K562 (cell line): ENCODE results near the gene PRKACA. TPM values are rescaled to one million over a fixed set of nuclear protein-coding genes. Genes with fewer than 3 reads are reported as not detected.

ENCODE experiments used
- ATAC-seq: fragments of 200-7000 bp; cut with Tn5 transposase; 3 replicates; pipeline ENCODE4 v1.9.1; 2020; ENCODE audit warnings: moderate library complexity
- BruUV-seq: library from RNA; stranded (reverse); fragments of 400-500 nt; replicated peaks from 2 replicates; lab custom pipeline; 2021; lab: Mats Ljungman, UMichigan
- CTCF ChIA-PET: fragments of 300-600 bp; formaldehyde crosslinking; extraction: SDS; loops from one replicate; lab custom pipeline; 2021; ENCODE audit warnings: low intra/inter-chr PET ratio; lab: Yijun Ruan, JAX
- POLR2A ChIA-PET: fragments of 300-600, 350-650 bp; sonication (Branson Sonifier 250); formaldehyde crosslinking; extraction: SDS; loops from one replicate; lab custom pipeline; 2021; ENCODE audit warnings: antibody characterized with exemption, inconsistent platforms; lab: Yijun Ruan, JAX
- DNase-seq, 4 experiments: peaks; one replicate each; pipeline versions ENCODE4 v3.0.0 to v3.0.0-alpha.2; 2011 to 2018; ENCODE audit warnings: low spot score in 3 of 4, mixed read lengths in 3 of 4; ENCODE audit errors: extremely low read depth in 1 of 4
- FAIRE-seq: peaks from 2 replicates; lab custom pipeline; 2011; peaks lifted over from hg19 to GRCh38; lab: Jason Lieb, UNC
- H2AFZ ChIP-seq: 2 replicates; pipeline ENCODE4 v1.6.0; 2011; ENCODE audit warnings: low read depth, low read length, control low read depth, inconsistent platforms
- H3K27ac ChIP-seq: fragments of 200-600 bp; 3 replicates; pipeline ENCODE4 v1.8.0; 2011; ENCODE audit warnings: low read depth, mild to moderate bottlenecking, control low read depth, inconsistent platforms, low read length, moderate library complexity, mixed read lengths; ENCODE audit errors: extremely low read depth
- H3K27me3 ChIP-seq, 2 experiments: fragments of 300-600 bp in 1 of 2; 2 replicates in 1 of 2; 3 replicates in 1 of 2; pipeline versions ENCODE4 v1.6.0 to v1.8.0; 2011; ENCODE audit warnings: inconsistent platforms in 2 of 2, low read length in 2 of 2, mild to moderate bottlenecking in 1 of 2, mixed read lengths in 1 of 2, moderate library complexity in 1 of 2; ENCODE audit not compliant: control insufficient read depth in 2 of 2, insufficient read depth in 2 of 2
- H3K36me3 ChIP-seq: fragments of 300-600 bp; 3 replicates; pipeline ENCODE4 v1.8.0; 2011; ENCODE audit warnings: mild to moderate bottlenecking, low read length, inconsistent platforms; ENCODE audit not compliant: control insufficient read depth, insufficient read depth
- H3K4me1 ChIP-seq, 2 experiments: fragments of 200-600 bp in 1 of 2; replicated peaks in 1 of 2; 2 replicates in 1 of 2; 3 replicates in 1 of 2; pipeline versions ENCODE4 v1.5.1 to v1.8.0; 2011; ENCODE audit warnings: inconsistent platforms in 2 of 2, low read length in 2 of 2, mild to moderate bottlenecking in 1 of 2, mixed read lengths in 1 of 2, moderate library complexity in 1 of 2; ENCODE audit not compliant: control insufficient read depth in 2 of 2, insufficient read depth in 2 of 2
- H3K4me2 ChIP-seq: 2 replicates; pipeline ENCODE4 v1.6.1; 2011; ENCODE audit warnings: low read length, control low read depth, inconsistent platforms, mixed read lengths; ENCODE audit not compliant: insufficient read depth
- H3K4me3 ChIP-seq: fragments of 200-600 bp; sonication (generic), shearing (Covaris generic); 2 replicates; pipeline ENCODE4 v1.5.1; 2016; ENCODE audit warnings: control low read depth, inconsistent platforms
- H3K79me2 ChIP-seq: fragments of 200-600 bp; 3 replicates; pipeline ENCODE4 v1.8.0; 2011; ENCODE audit warnings: low read length, inconsistent platforms; ENCODE audit not compliant: control insufficient read depth, insufficient read depth
- H3K9ac ChIP-seq, 2 experiments: 2 replicates each; pipeline versions ENCODE4 v1.6.0 to v1.6.1; 2011; ENCODE audit warnings: low read depth in 2 of 2, low read length in 2 of 2, control low read depth in 1 of 2, inconsistent platforms in 1 of 2, mild to moderate bottlenecking in 1 of 2, mixed read lengths in 1 of 2; ENCODE audit not compliant: insufficient read depth in 1 of 2
- H3K9me1 ChIP-seq: one replicate; pipeline ENCODE4 v1.6.0; 2011; ENCODE audit warnings: inconsistent platforms, mild to moderate bottlenecking, low read length, moderate library complexity; ENCODE audit not compliant: control insufficient read depth, insufficient read depth
- H3K9me3 ChIP-seq: replicated peaks from 2 replicates; pipeline ENCODE4 v1.5.1; 2011; ENCODE audit warnings: low read depth, low read length, inconsistent platforms; ENCODE audit not compliant: control insufficient read depth, insufficient read depth
- H4K20me1 ChIP-seq: replicated peaks from 2 replicates; pipeline ENCODE4 v1.6.1; 2011; ENCODE audit warnings: low read length, inconsistent platforms, mixed read lengths; ENCODE audit not compliant: control insufficient read depth, insufficient read depth
- EP300 ChIP-seq: IDR thresholded peaks from 2 replicates; pipeline ENCODE4 v1.6.1; 2012; ENCODE audit warnings: low read length, improper control_type of control experiment
- HEY1 ChIP-seq: fragments of 250-450 bp; sonication (Bioruptor Pico); IDR thresholded peaks from 2 replicates; pipeline ENCODE4 v1.5.0; 2020; ENCODE audit warnings: mild to moderate bottlenecking, moderate library complexity, borderline replicate concordance
- HMGN3 ChIP-seq: IDR thresholded peaks from 2 replicates; pipeline ENCODE4 v1.6.1; 2011; ENCODE audit warnings: borderline replicate concordance, low read depth, mild to moderate bottlenecking, mixed read lengths, low read length; ENCODE audit not compliant: insufficient read length; ENCODE audit errors: extremely low read depth
- MYNN ChIP-seq, 2 experiments: sonication (generic); formaldehyde crosslinking in 1 of 2; IDR thresholded peaks; 2 replicates each; pipeline versions ENCODE4 v1.5.0 to v1.6.1; 2016 to 2020; ENCODE audit warnings: antibody characterized with exemption in 1 of 2, missing genetic modification reagents in 1 of 2
- NR2C2 ChIP-seq, 2 experiments: fragments of 200-800 bp in 1 of 2; sonication (Bioruptor generic) in 1 of 2; sonication (generic) in 1 of 2; formaldehyde crosslinking in 1 of 2; IDR thresholded peaks; 2 replicates each; pipeline versions ENCODE4 v1.6.1 to v1.8.0; 2016 to 2022; ENCODE audit warnings: mild to moderate bottlenecking in 1 of 2, missing compliant biosample characterization in 1 of 2, missing genetic modification characterization in 1 of 2, missing genetic modification reagents in 1 of 2
- ZBTB7A ChIP-seq: IDR thresholded peaks from 2 replicates; pipeline ENCODE4 v1.6.1; 2011; ENCODE audit warnings: low read depth, mild to moderate bottlenecking, low read length, moderate library complexity, borderline replicate concordance; ENCODE audit not compliant: control insufficient read depth
- ZNF197 ChIP-seq: fragments of 200-800 bp; sonication (Bioruptor generic); IDR thresholded peaks from 2 replicates; pipeline ENCODE4 v1.6.1; 2016; ENCODE audit warnings: low read depth, missing genetic modification characterization, missing compliant biosample characterization
- ZNF592 ChIP-seq: fragments of 450-650 bp; IDR thresholded peaks from 2 replicates; pipeline ENCODE4 v1.6.1; 2017; ENCODE audit warnings: antibody characterized with exemption, mild to moderate bottlenecking
- ZNF764 ChIP-seq: fragments of 250-450 bp; sonication (Bioruptor Pico); IDR thresholded peaks from 2 replicates; pipeline ENCODE4 v1.4.0; 2020; ENCODE audit warnings: low read depth, mild to moderate bottlenecking, moderate library complexity
- WGBS: fragments of 100-300 bp; shearing (Covaris generic); methylation state at CpG from one replicate; pipeline ENCODE4 v1.1.6; 2016; ENCODE audit warnings: low coverage, mixed read lengths; ENCODE audit not compliant: insufficient coverage; ENCODE audit errors: missing lambda C conversion rate; 5-methylcytosine and 5-hydroxymethylcytosine counted together
- in situ Hi-C: fragments of 300-500 bp; cut with MboI; formaldehyde crosslinking; loops from 4 replicates; pipeline ENCODE4 v1.15.0; 2018; ENCODE audit warnings: inconsistent platforms, mixed read lengths
- intact Hi-C: fragments of 100-400 bp; cut with micrococcal nuclease; formaldehyde crosslinking; loops from 2 replicates; pipeline ENCODE4 v1.14.2; 2022
- polyA plus RNA-seq, 8 experiments: library from polyadenylated mRNA; depleted of rRNA in 4 of 8; stranded (reverse) in 5 of 8; unstranded in 3 of 8; fragments of >200 nt; fragmentation: Nextera tagmentation in 2 of 8; fragmentation: Illumina TruSeq in 1 of 8; extraction: Ambion mirVana in 2 of 8; extraction: Trizol in 1 of 8; gene quantifications; 2 replicates each; pipeline versions ENCODE4 v1.2.1 to v1.2.3, GENCODE V29; 2011 to 2014; ENCODE audit warnings: inconsistent platforms in 1 of 8, missing spikeins in 1 of 8
- total RNA-seq, 7 experiments: library from RNA; depleted of rRNA in 6 of 7; stranded (reverse); fragments of >200 nt in 6 of 7; fragmentation: Illumina TruSeq in 2 of 7; extraction: Trizol in 2 of 7; gene quantifications; 2 replicates each; pipeline versions ENCODE4 v1.2.1 to v1.2.3, GENCODE V29; 2011 to 2021; ENCODE audit warnings: low replicate concordance in 1 of 7
- TF ChIP-seq, protein P1 (sequence below): fragments of 200-800 bp; sonication (Bioruptor generic); IDR thresholded peaks from 2 replicates; pipeline ENCODE4 v1.6.1; 2017; ENCODE audit warnings: missing genetic modification characterization, missing compliant biosample characterization

Gene PRKACA
- total and polyA plus RNA-seq, 9 of the 15 experiments (the other 6 are each of a cell fraction or from before 2014, with no cell fraction given): 1.2 to 63.1 (median 13.0) TPM

DNA sequence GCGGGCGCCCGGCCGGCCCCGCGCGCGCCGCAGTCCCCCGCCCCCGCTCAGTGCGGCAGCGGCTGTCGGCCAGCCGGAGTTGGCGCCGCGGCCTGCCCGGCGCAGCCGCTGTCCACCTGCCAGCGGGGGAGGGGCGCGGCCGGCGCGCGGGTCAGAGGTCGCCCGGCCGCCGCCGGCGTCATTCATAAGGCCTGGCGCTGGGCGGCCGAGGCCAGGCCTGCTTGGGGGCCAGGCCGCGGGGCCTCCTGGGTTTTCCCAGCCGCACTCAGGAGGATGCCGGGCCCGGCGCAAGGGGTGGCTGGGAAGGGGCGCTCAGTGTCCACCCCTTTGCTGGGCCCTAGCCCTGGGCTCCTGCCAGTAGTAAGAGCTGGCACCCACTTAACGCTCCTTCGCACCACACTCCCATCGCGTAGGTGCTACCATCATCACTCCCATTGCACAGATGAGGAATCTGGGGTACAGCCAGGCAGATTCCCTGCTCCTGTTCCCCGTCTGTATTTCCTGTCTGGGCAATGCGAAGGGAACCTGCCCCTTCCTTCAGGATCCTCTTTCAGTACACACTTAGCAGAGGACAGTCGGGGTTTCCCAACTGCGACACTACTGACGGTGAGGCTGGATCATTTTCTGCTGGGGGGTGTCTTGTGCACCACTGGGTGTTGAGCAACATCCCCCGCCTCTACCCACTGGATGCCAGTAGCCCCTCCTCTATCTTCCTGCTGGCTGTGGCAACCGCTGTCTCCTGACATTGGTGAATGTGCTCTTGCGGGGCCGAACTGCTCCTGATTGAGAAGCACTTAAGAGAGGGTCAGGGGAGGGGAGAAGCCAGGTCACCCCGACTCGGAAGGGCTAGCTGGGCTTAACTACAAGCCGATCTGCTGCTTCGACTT lies 846 bp upstream of the PRKACA start:
- H3K79me2 ChIP-seq: peaks cover 24% of the 10 kb centered on the region
- peak overlapping the region; percentile 91 for H3K4me2 ChIP-seq
- H3K27me3 ChIP-seq: no peaks in the 10 kb centered on the region
- peak overlapping the region; percentile 89 for H3K27ac ChIP-seq
- BruUV-seq: no TSS peak
- peak overlapping the region; percentile 46 for H3K4me3 ChIP-seq
- peaks cover 24% of the 10 kb centered on the region; the same call in 2 of the 3 replicates for H3K36me3 ChIP-seq
- H3K4me1 ChIP-seq: peaks cover 43 to 50% of the 10 kb centered on the region in 2 experiments; a peak in 4 of 5 replicates
- no peaks in the 10 kb centered on the region for H4K20me1 ChIP-seq
- ChIA-PET CTCF (interaction anchor here (1.2 kb wide), 1 partner anchor 238 kb away, joined by 3 read pairs; no protein-coding TSS in a partner anchor), POLR2A (interaction anchor here (0.5 to 1.0 kb wide), 6 partner anchors 17 to 76 kb away, joined by 3 to 9 read pairs (median 3); partner anchors contain the start of gene ASF1B)
- H3K9me1 ChIP-seq: peaks cover 4% of the 10 kb centered on the region
- peak; percentile 65 for ATAC-seq
- DNase-seq: peak in 1 of 4 experiments; percentile 42
- in situ Hi-C loops: no loop called here
- peak; percentile 85 for FAIRE-seq
- intact Hi-C loops: loop anchor here (1.0 kb wide), 1 partner anchor 18 kb away; the partner anchor contains the start of gene ASF1B
- H3K9ac ChIP-seq: peak overlapping the region; percentile 84 to 92
- H2AFZ ChIP-seq: peak overlapping the region; percentile 88
- H3K9me3 ChIP-seq: no peaks in the 10 kb centered on the region
- WGBS: 29% methylated on average over 24 of the region's 61 CpGs
- TF ChIP-seq NR2C2 (CRISPR knock-in tag; IDR thresholded peaks at IDR 0.05): peak; percentile 93
- TF ChIP-seq NR2C2 (tag; IDR thresholded peaks at IDR 0.05): peak; percentile 99
- TF ChIP-seq MYNN (IDR thresholded peaks at IDR 0.05): 0 out of 2 replicates have a peak, but pooled peaks have one; percentile 53
- no peak for TF ChIP-seq MYNN (CRISPR knock-in tag; IDR thresholded peaks at IDR 0.05)
- TF ChIP-seq ZNF592: peak; percentile 87
- TF ChIP-seq EP300: peak; percentile 9; the same call in 1 of the 2 replicates
- TF ChIP-seq ZBTB7A: peak; percentile 25; the same call in 1 of the 2 replicates
- TF ChIP-seq ZNF764: no peak
- TF ChIP-seq ZNF197 (CRISPR knock-in tag): no peak
- peak; percentile 47 for TF ChIP-seq HMGN3
- no peak for TF ChIP-seq HEY1
- TF ChIP-seq, protein P1, sequence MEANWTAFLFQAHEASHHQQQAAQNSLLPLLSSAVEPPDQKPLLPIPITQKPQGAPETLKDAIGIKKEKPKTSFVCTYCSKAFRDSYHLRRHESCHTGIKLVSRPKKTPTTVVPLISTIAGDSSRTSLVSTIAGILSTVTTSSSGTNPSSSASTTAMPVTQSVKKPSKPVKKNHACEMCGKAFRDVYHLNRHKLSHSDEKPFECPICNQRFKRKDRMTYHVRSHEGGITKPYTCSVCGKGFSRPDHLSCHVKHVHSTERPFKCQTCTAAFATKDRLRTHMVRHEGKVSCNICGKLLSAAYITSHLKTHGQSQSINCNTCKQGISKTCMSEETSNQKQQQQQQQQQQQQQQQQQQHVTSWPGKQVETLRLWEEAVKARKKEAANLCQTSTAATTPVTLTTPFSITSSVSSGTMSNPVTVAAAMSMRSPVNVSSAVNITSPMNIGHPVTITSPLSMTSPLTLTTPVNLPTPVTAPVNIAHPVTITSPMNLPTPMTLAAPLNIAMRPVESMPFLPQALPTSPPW (CRISPR knock-in tag): peak; percentile 84
